Hepatocyte (in vitro differentiated cells): ENCODE measurements around the gene SERGEF. TPM values are rescaled to one million over a fixed set of nuclear protein-coding genes. Genes with fewer than 3 reads are reported as not detected.

ENCODE experiments used
- DNase-seq: peaks from one replicate; pipeline ENCODE4 v3.0.0-alpha.2; 2016; ENCODE audit warnings: low spot score
- H2AFZ ChIP-seq: fragments of 200-600 bp; sonication (generic); 2 replicates; pipeline ENCODE4 v1.6.0; 2016; ENCODE audit warnings: antibody characterized with exemption, mild to moderate bottlenecking
- H3K27ac ChIP-seq: fragments of 200-600 bp; sonication (generic); 2 replicates; pipeline ENCODE4 v1.5.1; 2016; ENCODE audit warnings: mild to moderate bottlenecking
- H3K27me3 ChIP-seq: fragments of 200-600 bp; sonication (generic); 2 replicates; pipeline ENCODE4 v1.6.1; 2016
- H3K36me3 ChIP-seq: fragments of 200-600 bp; sonication (generic); replicated peaks from 2 replicates; pipeline ENCODE4 v1.5.1; 2016; ENCODE audit warnings: low read depth; ENCODE audit not compliant: insufficient read depth
- H3K4me1 ChIP-seq: fragments of 200-600 bp; sonication (generic); 2 replicates; pipeline ENCODE4 v1.5.1; 2016; ENCODE audit warnings: mild to moderate bottlenecking, moderate library complexity; ENCODE audit not compliant: insufficient read depth
- H3K4me2 ChIP-seq: fragments of 200-600 bp; sonication (generic); 2 replicates; pipeline ENCODE4 v1.6.0; 2016
- H3K4me3 ChIP-seq: fragments of 200-600 bp; sonication (generic); 2 replicates; pipeline ENCODE4 v1.5.1; 2016; ENCODE audit warnings: mild to moderate bottlenecking
- H3K79me2 ChIP-seq: fragments of 200-600 bp; sonication (generic); 2 replicates; pipeline ENCODE4 v1.6.0; 2017; ENCODE audit warnings: mild to moderate bottlenecking
- H3K9me2 ChIP-seq: fragments of 200-600 bp; sonication (generic); replicated peaks from 2 replicates; pipeline ENCODE4 v1.6.0; 2017; ENCODE audit warnings: mild to moderate bottlenecking; ENCODE audit not compliant: insufficient read depth
- H3K9me3 ChIP-seq: fragments of 200-600 bp; sonication (generic); 2 replicates; pipeline ENCODE4 v1.5.1; 2016; ENCODE audit warnings: low read depth, mild to moderate bottlenecking
- H4K20me1 ChIP-seq: fragments of 200-600 bp; sonication (generic); 2 replicates; pipeline ENCODE4 v1.6.0; 2016; ENCODE audit warnings: mild to moderate bottlenecking; ENCODE audit not compliant: insufficient read depth, poor library complexity, severe bottlenecking
- CTCF ChIP-seq: fragments of 200-600 bp; sonication (generic); IDR thresholded peaks from 2 replicates; pipeline ENCODE4 v1.5.1; 2016; ENCODE audit warnings: antibody characterized with exemption, mild to moderate bottlenecking; ENCODE audit not compliant: poor library complexity
- EZH2 ChIP-seq: fragments of 200-600 bp; sonication (generic); IDR thresholded peaks from 2 replicates; pipeline ENCODE4 v1.6.1; 2016; ENCODE audit warnings: antibody characterized with exemption, mild to moderate bottlenecking, borderline replicate concordance
- EZH2phosphoT487 ChIP-seq: fragments of 200-600 bp; sonication (generic); IDR thresholded peaks from one replicate; pipeline ENCODE4 v1.6.1; 2018; ENCODE audit warnings: antibody characterized with exemption, mild to moderate bottlenecking, low read depth, moderate library complexity; ENCODE audit not compliant: unreplicated experiment, severe bottlenecking
- WGBS: methylation state at CpG from one replicate; pipeline ENCODE4 v1.1.6; 2016; ENCODE audit warnings: low lambda C conversion rate; ENCODE audit errors: missing lambda C conversion rate; 5-methylcytosine and 5-hydroxymethylcytosine counted together
- polyA plus RNA-seq: library from polyadenylated mRNA; unstranded; fragments of >200 nt; fragmentation: Nextera tagmentation; extraction: Ambion mirVana; gene quantifications from 2 replicates; pipeline ENCODE4 v1.2.1, GENCODE V29; 2016
- total RNA-seq: library from RNA; depleted of rRNA; stranded (reverse); fragments of >200 nt; gene quantifications from 2 replicates; pipeline ENCODE4 v1.2.3, GENCODE V29; 2014

Gene SERGEF
- total and polyA plus RNA-seq, 2 experiments from 2014 or later, result 21.7 to 28.7 TPM

DNA sequence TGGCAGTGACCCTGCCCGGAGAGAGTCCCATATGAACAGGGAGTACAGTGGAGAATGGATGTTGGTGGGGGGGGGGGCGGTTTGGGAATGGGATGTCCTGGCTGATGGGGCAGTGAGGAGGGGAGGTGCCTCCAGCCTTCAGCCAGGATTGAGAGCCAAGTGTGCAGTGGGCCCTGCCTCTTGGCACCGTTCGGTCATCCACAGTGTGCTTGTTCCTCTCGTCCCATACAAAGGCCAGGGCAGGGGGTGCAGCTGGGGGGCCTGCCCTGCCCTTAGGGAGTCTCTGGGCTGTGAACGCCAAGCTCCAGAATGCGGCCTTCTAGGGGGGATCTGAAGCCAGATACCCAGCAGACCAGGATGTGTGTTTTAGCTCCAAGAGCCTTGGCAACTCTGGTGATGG is 244.3 kb downstream of the SERGEF start:
- H3K9me2 ChIP-seq, result no peaks in the 10 kb centered on the region
- no peaks in the 10 kb centered on the region for H3K36me3 ChIP-seq
- WGBS, result 100% methylated on average over 4 of the region's 7 CpGs
- H3K27ac ChIP-seq, result no peak overlapping the region
- H3K9me3 ChIP-seq, result no peaks in the 10 kb centered on the region
- H2AFZ ChIP-seq, result no peak overlapping the region
- H4K20me1 ChIP-seq, result no peaks in the 10 kb centered on the region
- H3K27me3 ChIP-seq, result no peaks in the 10 kb centered on the region
- no peaks in the 10 kb centered on the region for H3K4me1 ChIP-seq
- TF ChIP-seq CTCF, result no peak
- TF ChIP-seq EZH2, result no peak
- no peak for TF ChIP-seq EZH2phosphoT487
- no peak for DNase-seq
- no peak overlapping the region for H3K4me2 ChIP-seq
- no peak overlapping the region for H3K4me3 ChIP-seq
- no peaks in the 10 kb centered on the region for H3K79me2 ChIP-seq

GRCh38 chr11:17767914-17768313 is 244.9 kb downstream of the SERGEF start:
- no peak overlapping the region for H3K4me2 ChIP-seq
- TF ChIP-seq CTCF (no peak), EZH2phosphoT487 (no peak), EZH2 (no peak)
- DNase-seq, result no peak
- no peaks in the 10 kb centered on the region for H3K36me3 ChIP-seq
- H3K27ac ChIP-seq, result no peak overlapping the region
- 100% methylated on average over 2 of the region's 2 CpGs for WGBS
- H3K79me2 ChIP-seq, result no peaks in the 10 kb centered on the region
- H3K4me3 ChIP-seq, result no peak overlapping the region
- H3K27me3 ChIP-seq, result no peaks in the 10 kb centered on the region
- H3K9me3 ChIP-seq, result no peaks in the 10 kb centered on the region
- no peaks in the 10 kb centered on the region for H3K4me1 ChIP-seq
- H2AFZ ChIP-seq, result no peak overlapping the region
- H4K20me1 ChIP-seq, result no peaks in the 10 kb centered on the region
- no peaks in the 10 kb centered on the region for H3K9me2 ChIP-seq

- Histone ChIP-seq H4K20me1 (no peaks in the 10 kb centered on the region), H3K4me3 (no peak overlapping the region), H3K4me2 (no peak overlapping the region), H3K36me3 (no peaks in the 10 kb centered on the region), H3K79me2 (no peaks in the 10 kb centered on the region), H3K27ac (no peak overlapping the region), H3K9me2 (no peaks in the 10 kb centered on the region), H3K9me3 (no peaks in the 10 kb centered on the region), H3K4me1 (no peaks in the 10 kb centered on the region), H2AFZ (no peak overlapping the region), H3K27me3 (no peaks in the 10 kb centered on the region)
- WGBS, result 91% methylated on average over 7 of the region's 7 CpGs
- DNase-seq, result no peak
- TF ChIP-seq EZH2, result no peak
- no peak for TF ChIP-seq CTCF
- TF ChIP-seq EZH2phosphoT487, result no peak
Measured at GRCh38 chr11:17767301-17767885, 245.5 kb downstream of the SERGEF start.
